Heart left ventricle (tissue), 16 donors: ENCODE measurements around the gene SORCS2. TPM values are rescaled to one million over a fixed set of nuclear protein-coding genes. Genes with fewer than 3 reads are reported as not detected.

Experiments
- ATAC-seq, 4 donors: fragments of 200-7000 bp; cut with Tn5 transposase; one replicate each; pipeline ENCODE4 v1.9.1; 2020 to 2022; ENCODE audit warnings: moderate library complexity in 4 of 4, mild to moderate bottlenecking in 3 of 4, moderate number of reproducible peaks in 1 of 4
- DNase-seq, 5 donors: peaks; one replicate each; pipeline ENCODE4 v3.0.0-alpha.2; 2020
- H3K27ac ChIP-seq, 12 donors: fragments of 200-600 bp; sonication (generic) in 4 of 12; one replicate each; pipeline versions ENCODE4 v1.5.0 to v1.8.0; 2016 to 2022; ENCODE audit warnings: mild to moderate bottlenecking in 2 of 12
- H3K27me3 ChIP-seq, 9 donors: fragments of 200-600 bp; sonication (generic) in 2 of 9; one replicate each; pipeline versions ENCODE4 v1.5.1 to v1.8.0; 2016 to 2022; ENCODE audit warnings: mild to moderate bottlenecking in 3 of 9
- H3K36me3 ChIP-seq, 9 donors: fragments of 200-600 bp; sonication (generic) in 2 of 9; one replicate each; pipeline versions ENCODE4 v1.5.0 to v1.8.0; 2018 to 2022; ENCODE audit warnings: mild to moderate bottlenecking in 2 of 9
- H3K4me1 ChIP-seq, 12 donors: fragments of 200-600 bp; sonication (generic) in 4 of 12; one replicate each; pipeline versions ENCODE4 v1.5.0 to v1.8.0; 2016 to 2022; ENCODE audit warnings: mild to moderate bottlenecking in 3 of 12
- H3K4me3 ChIP-seq, 12 donors: fragments of 200-600 bp; sonication (generic) in 4 of 12; one replicate each; pipeline versions ENCODE4 v1.5.0 to v1.8.0; 2017 to 2022; ENCODE audit warnings: mild to moderate bottlenecking in 9 of 12, moderate library complexity in 4 of 12
- H3K9me3 ChIP-seq, 12 donors: fragments of 200-600 bp; sonication (generic) in 4 of 12; one replicate each; pipeline versions ENCODE4 v1.5.0 to v1.8.0; 2016 to 2022; ENCODE audit warnings: mild to moderate bottlenecking in 1 of 12
- CTCF ChIP-seq, 12 donors: fragments of 200-600 bp; sonication (generic) in 4 of 12; IDR thresholded peaks; one replicate each; pipeline versions ENCODE4 v1.5.0 to v1.8.0; 2018 to 2022; ENCODE audit warnings: antibody characterized with exemption in 12 of 12, mild to moderate bottlenecking in 5 of 12
- POLR2A ChIP-seq, 2 donors: fragments of 450-650 bp; IDR thresholded peaks; one replicate each; pipeline ENCODE4 v1.6.1; 2017; ENCODE audit warnings: antibody characterized with exemption in 2 of 2, mild to moderate bottlenecking in 2 of 2, moderate library complexity in 2 of 2
- WGBS, 4 donors: extraction: QIAGEN DNeasy Blood & Tissue Kit in 2 of 4; methylation state at CpG; one replicate each; pipeline versions ENCODE4 v1.1.5 to v1.1.7; 2013 to 2018; 5-methylcytosine and 5-hydroxymethylcytosine counted together
- intact Hi-C, 10 donors: fragments of 100-400 bp; cut with DNase I; formaldehyde crosslinking; loops; one replicate each; pipeline versions ENCODE4 v1.11.1 to v1.14.2; 2022
- polyA plus RNA-seq, 2 donors: library from polyadenylated mRNA; stranded (reverse); fragments of 200-250 nt; gene quantifications; one replicate each; pipeline ENCODE4 v1.2.3, GENCODE V29; 2013
- total RNA-seq, 9 donors: library from RNA; depleted of rRNA in 2 of 9; stranded (reverse); fragments of >200 nt in 2 of 9; fragmentation: NEBNext Ultra II Directional in 3 of 9; extraction: Animal tissue kit (Norgen Biotek cat#: 25700) in 3 of 9; gene quantifications; one replicate each; pipeline versions ENCODE4 v1.1.0 to v1.2.4, GENCODE V29; 2016 to 2023
- donor health status: ischemic (EF 13 %, LVEDD 7.1; RV severe dilation, severe dysfunction).
- donor health status: healthy with polysubstance abuse.
- donor health status: DM: no; HTN: yes; CAD: no.
- donor health status: DM: no; HTN: no; CAD: no.
- donor health status: ischemic (EF 25% LVEDD 6.9; RV normal size, moderate dysfunction).
- donor health status: ischemic (EF 25% LVEDD 5.7; RV mildly dilated, moderate dysfunction).
- donor health status: healthy.
- donor health status: DM: yes; HTN: yes; CAD: no.
- donor health status: ischemic (EF 35%, LVEDD 5.7; RV mildly dilated, moderate dysfunction).
- donor health status: nonischemic (EF 11% LVEDD 7.7; RV severe dilation, severe dysfunction).
- donor health status: DM: yes; HTN: yes; CAD: no.
- donor health status: PGD.
- donor health status: ischemic (EF 29% LVEDD 5.4; RV normal size, mild dysfunction).
- donor health status: nonischemic (EF 23%, LVEDD 6.1; RV moderate dilation, normal function).

The SORCS2 gene
- total and polyA plus RNA-seq, 11 donors, result 0.28 to 5.5 (median 2.4) TPM

GRCh38 chr4:7638984-7639789 lies 446.8 kb downstream of the SORCS2 start:
- H3K9me3 ChIP-seq, result peaks cover 0 to 4% (median 0%) of the 10 kb centered on the region in 12 donors
- TF ChIP-seq POLR2A (IDR thresholded peaks at IDR 0.05) (no peak), CTCF (IDR thresholded peaks at IDR 0.05) (no peak)
- no peak overlapping the region for H3K27ac ChIP-seq
- peaks cover 0 to 21% (median 0%) of the 10 kb centered on the region in 12 donors for H3K4me1 ChIP-seq
- ATAC-seq (peak in 3 of 4 donors; percentile 25 to 49 (median 39)), DNase-seq (peak in 1 of 5 donors; percentile 57)
- WGBS, 4 donors, result 84 to 89% (median 86%) methylated on average over 7 of the region's 7 CpGs
- no peak overlapping the region for H3K4me3 ChIP-seq
- H3K36me3 ChIP-seq, result no peaks in the 10 kb centered on the region
- intact Hi-C loops, result no loop called here
- H3K27me3 ChIP-seq, result peaks cover 0 to 18% (median 0%) of the 10 kb centered on the region in 9 donors

GRCh38 chr4:7640136-7640535 lies 447.8 kb downstream of the SORCS2 start:
- peaks cover 0 to 17% (median 0%) of the 10 kb centered on the region in 12 donors for H3K4me1 ChIP-seq
- TF ChIP-seq POLR2A (IDR thresholded peaks at IDR 0.05) (no peak), CTCF (IDR thresholded peaks at IDR 0.05) (no peak)
- no peak for ATAC-seq
- H3K4me3 ChIP-seq, result no peak overlapping the region
- intact Hi-C loops, result no loop called here
- no peaks in the 10 kb centered on the region for H3K36me3 ChIP-seq
- peaks cover 0 to 10% (median 0%) of the 10 kb centered on the region in 12 donors for H3K9me3 ChIP-seq
- peaks cover 0 to 10% (median 0%) of the 10 kb centered on the region in 9 donors for H3K27me3 ChIP-seq
- no peak overlapping the region for H3K27ac ChIP-seq
- 78 to 84% (median 80%) methylated on average over 6 of the region's 6 CpGs for WGBS, 4 donors
- no peak for DNase-seq

GRCh38 chr4:7641712-7642111 lies 449.4 kb downstream of the SORCS2 start:
- ATAC-seq (no peak), DNase-seq (no peak)
- Histone ChIP-seq H3K27ac (no peak overlapping the region), H3K36me3 (no peaks in the 10 kb centered on the region), H3K4me1 (peaks cover 0 to 18% (median 0%) of the 10 kb centered on the region in 12 donors), H3K9me3 (peaks cover 0 to 10% (median 0%) of the 10 kb centered on the region in 12 donors), H3K27me3 (peaks cover 0 to 5% (median 0%) of the 10 kb centered on the region in 9 donors), H3K4me3 (no peak overlapping the region)
- intact Hi-C loops, result no loop called here
- no peak for TF ChIP-seq POLR2A (IDR thresholded peaks at IDR 0.05)
- TF ChIP-seq CTCF (IDR thresholded peaks at IDR 0.05), result no peak

- ATAC-seq (no peak), DNase-seq (no peak)
- Histone ChIP-seq H3K4me3 (no peak overlapping the region), H3K9me3 (peaks cover 0 to 10% (median 0%) of the 10 kb centered on the region in 12 donors), H3K36me3 (no peaks in the 10 kb centered on the region), H3K27ac (no peak overlapping the region), H3K27me3 (no peaks in the 10 kb centered on the region), H3K4me1 (peaks cover 0 to 29% (median 0%) of the 10 kb centered on the region in 12 donors)
- whole genome bisulfite sequencing, 4 donors, result 50 to 62% (median 53%) methylated on average over 9 of the region's 9 CpGs
- intact Hi-C loops, result no loop called here
- TF ChIP-seq POLR2A (IDR thresholded peaks at IDR 0.05), result no peak
- TF ChIP-seq CTCF (IDR thresholded peaks at IDR 0.05), result no peak
Observed at GRCh38 chr4:7642741-7643458, 450.6 kb downstream of the SORCS2 start.
